NOMO-1 treated with dmso at 0.1 percent for 144 hours (cell line): ENCODE data around the gene PIK3CD.

Experiments
- DNase-seq: peaks from one replicate; lab custom pipeline; 2025; ENCODE audit not compliant: unreplicated experiment; lab: John Stamatoyannopoulos, UW

The PIK3CD gene

DNA sequence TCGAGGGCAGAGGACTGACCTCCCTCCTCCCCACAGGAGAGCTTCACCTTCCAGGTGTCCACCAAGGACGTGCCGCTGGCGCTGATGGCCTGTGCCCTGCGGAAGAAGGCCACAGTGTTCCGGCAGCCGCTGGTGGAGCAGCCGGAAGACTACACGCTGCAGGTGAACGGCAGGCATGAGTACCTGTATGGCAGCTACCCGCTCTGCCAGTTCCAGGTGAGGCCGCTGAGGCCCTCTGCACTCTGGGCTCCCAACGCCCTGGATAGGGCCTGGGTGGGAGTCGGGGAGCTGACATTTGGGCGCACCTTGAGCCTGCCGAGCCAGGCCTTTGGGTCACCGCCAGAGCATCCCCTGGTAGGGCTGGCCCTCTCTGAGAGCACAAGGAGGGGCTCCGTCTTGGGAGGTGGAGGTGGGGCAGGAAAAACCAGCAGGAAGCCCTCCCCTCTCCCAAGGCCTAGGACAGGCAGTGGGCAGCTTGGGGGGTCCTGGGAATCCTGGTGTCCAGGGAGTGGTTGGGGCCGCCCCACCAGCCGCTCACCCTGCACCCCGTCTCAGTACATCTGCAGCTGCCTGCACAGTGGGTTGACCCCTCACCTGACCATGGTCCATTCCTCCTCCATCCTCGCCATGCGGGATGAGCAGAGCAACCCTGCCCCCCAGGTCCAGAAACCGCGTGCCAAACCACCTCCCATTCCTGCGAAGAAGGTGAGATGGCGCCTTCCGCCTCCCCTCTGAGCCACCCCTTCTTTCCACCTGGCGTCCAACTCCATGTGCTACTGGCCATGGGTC is 65.1 kb downstream of the PIK3CD start:
- DNase-seq, result no peak

DNA sequence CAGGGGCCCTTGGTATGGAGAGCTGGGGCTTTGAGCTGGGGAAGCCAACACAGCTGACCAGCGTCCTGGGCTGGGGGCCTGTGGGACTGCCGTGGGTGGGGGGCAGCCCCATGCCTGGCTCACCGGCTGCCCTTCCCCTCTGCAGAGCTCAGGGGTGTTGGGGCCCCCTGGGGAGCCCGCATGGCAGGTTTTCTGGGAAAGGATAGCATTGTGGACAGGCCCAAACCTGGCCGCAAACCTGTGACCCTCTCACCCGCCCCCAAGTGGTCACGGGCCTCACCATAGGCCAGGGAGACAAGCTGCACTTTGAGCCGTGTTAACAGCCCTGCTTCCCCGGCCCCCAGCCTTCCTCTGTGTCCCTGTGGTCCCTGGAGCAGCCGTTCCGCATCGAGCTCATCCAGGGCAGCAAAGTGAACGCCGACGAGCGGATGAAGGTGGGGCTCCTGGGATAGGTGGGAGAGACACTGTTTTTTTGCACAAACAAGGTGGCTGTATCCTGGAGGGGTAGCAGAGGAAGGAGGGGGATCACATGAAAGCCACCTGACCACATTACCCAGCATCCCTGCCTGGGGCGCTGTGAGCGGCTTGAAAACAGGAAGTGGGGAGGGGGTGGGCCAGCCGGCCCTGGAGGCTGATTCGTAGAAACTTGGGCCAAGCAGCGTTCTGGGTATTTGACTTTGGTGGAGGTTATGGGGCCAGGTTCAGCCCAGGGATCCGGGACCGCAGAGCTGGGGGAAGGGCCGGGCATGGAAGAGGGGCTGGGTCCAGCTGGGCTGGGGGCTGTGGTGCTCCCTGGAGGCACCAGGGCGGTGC is 65.9 kb downstream of the PIK3CD start:
- peak; percentile 31 for DNase-seq

DNA sequence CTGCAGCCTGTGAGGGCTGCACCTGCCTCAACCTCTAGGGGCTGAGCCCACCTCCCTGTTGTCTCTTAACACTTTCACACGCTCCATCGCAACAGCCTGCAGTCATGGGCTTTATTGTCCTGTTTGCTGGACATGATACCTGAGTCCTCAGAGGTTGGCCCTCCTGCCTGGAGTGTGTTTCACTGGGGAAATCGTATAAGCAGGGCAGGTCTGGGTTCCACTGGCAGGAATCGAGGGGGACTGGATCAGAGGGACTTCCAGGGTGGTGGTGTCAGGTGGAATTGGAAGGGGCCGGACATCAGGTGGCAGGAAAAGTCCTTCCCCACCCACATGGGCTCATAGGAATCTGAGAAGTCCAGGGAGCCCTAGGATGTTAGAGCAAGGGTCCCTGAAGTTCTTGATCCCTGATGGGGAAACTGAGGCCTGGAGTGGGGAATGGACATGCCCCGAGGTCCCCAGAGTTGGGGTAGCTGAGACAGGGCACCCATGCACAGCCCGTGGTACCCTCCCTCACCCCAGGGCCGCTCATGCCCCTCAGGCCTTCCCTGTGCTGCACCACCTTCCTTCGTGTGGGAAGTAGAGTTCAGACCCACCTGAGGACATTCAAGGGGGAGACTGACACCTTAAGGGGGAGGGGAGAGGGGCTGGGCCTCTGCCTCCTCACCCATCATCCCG is 66.6 kb downstream of the PIK3CD start:
- no peak for DNase-seq

DNA sequence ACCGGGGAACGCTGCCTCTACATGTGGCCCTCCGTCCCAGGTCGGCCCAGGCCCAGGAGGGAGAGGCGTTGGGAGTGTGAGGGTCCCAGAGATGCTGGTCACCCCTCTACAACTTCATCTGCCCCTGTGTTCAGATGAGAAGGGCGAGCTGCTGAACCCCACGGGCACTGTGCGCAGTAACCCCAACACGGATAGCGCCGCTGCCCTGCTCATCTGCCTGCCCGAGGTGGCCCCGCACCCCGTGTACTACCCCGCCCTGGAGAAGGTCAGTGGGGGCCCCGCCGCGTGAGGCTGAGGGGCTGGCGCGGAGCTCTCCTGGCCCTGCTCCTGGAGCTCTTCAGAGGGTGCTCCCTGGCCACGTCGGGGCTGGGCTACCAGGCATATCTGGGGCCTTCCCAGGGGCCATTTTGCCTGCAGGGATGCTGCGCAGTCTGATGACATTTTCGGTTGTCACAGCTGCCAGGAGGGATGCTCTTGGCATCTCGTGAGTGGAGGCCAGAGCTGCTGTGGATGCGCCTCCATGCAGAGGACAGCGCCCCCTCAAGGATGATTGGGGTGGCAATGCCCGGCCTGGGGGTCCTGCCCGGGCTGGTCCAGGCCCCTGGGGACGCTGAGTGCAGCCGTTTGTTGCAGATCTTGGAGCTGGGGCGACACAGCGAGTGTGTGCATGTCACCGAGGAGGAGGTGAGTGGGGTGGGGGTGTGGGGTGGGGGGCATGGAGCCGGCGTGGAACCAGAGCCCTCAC is 68.6 kb downstream of the PIK3CD start:
- DNase-seq, result no peak

DNA sequence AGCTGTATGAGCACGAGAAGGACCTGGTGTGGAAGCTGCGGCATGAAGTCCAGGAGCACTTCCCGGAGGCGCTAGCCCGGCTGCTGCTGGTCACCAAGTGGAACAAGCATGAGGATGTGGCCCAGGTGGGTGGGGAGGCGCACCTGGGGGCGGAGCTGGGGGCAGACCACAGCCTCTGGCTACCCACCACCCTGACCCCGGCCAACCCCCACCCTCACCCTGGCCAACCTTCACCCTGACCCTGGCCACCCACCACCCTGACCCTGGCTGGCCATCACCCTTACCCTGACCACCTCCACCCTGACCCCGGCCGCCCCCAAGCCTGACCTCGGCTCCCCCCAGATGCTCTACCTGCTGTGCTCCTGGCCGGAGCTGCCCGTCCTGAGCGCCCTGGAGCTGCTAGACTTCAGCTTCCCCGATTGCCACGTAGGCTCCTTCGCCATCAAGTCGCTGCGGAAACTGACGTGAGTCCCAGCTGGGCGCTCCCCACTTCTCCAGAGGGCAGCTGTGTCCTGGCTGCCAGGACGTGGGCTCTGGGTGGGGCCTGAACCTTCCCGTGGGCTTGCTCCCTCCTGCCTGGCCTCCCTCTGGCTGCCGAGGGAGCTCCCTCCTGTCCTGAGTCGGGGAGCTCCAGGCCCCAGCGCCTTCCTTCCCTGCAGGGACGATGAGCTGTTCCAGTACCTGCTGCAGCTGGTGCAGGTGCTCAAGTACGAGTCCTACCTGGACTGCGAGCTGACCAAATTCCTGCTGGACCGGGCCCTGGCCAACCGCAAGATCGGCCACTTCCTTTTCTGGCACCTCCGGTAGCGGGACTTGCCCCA is 69.5 kb downstream of the PIK3CD start:
- DNase-seq, result no peak

DNA sequence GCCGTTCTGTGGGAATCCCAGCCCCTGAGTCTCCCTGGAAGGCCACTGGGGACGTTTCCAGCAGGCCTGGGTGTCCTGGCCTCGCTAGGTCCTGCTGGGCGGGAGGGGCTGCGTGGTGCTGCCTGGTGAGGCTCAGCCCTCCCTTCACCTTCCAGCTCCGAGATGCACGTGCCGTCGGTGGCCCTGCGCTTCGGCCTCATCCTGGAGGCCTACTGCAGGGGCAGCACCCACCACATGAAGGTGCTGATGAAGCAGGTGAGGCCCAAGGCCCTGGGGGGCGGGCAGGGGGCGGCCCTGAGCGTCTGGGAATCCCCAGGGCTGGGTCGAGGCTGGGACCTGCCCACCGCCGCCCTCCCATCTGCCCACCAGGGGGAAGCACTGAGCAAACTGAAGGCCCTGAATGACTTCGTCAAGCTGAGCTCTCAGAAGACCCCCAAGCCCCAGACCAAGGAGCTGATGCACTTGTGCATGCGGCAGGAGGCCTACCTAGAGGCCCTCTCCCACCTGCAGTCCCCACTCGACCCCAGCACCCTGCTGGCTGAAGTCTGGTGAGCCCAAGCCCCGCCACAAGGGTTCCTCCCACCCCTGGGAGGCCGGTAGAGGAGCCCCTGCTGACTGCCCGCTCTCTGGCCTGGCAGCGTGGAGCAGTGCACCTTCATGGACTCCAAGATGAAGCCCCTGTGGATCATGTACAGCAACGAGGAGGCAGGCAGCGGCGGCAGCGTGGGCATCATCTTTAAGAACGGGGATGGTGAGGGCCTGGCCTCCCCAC is 70.3 kb downstream of the PIK3CD start:
- DNase-seq, result no peak

GRCh38 chr1:9722378-9722749 is 70.8 kb downstream of the PIK3CD start:
- DNase-seq, result no peak

DNA sequence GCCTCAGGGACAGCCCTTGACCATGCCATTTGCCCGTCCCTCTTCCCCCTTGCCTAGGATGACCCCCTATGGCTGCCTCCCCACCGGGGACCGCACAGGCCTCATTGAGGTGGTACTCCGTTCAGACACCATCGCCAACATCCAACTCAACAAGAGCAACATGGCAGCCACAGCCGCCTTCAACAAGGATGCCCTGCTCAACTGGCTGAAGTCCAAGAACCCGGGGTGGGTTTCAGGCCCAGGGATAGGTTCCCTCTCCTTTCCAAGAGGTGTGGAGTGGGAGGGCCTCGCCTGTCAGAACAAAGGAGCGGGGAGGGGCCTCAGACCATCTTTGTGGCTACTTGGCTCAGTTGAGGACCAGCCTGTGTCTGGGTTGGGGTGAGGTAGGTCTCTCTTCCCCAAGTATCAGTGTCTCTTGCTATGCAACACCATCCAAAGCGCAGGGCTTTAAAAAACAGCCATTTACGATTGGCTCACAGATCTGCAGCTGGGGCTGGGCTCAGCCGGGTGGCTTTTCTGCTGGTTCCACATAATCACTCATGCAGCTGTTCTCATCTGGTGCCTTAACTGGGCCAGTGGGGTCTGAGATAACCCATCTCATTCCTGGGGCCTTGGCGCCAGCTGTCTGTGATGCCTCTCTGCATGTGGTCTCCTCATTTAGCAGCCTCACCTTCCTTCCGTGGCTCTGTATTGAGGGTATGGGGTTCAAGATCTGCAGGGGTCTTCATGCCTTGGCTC is 71.7 kb downstream of the PIK3CD start:
- DNase-seq, result no peak

DNA sequence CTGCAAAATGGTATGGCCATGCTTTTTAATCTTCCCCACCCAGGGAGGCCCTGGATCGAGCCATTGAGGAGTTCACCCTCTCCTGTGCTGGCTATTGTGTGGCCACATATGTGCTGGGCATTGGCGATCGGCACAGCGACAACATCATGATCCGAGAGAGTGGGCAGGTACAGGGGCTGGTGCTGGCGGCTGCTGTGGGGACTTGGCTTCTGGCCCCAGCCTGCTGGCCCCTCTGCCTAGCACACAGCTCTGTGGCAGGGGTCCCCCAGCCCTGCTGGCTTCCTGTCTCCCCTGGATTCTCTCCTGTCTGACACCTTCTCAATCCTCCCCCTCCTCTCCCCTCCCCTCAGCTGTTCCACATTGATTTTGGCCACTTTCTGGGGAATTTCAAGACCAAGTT is 72.4 kb downstream of the PIK3CD start:
- DNase-seq, result no peak

DNA sequence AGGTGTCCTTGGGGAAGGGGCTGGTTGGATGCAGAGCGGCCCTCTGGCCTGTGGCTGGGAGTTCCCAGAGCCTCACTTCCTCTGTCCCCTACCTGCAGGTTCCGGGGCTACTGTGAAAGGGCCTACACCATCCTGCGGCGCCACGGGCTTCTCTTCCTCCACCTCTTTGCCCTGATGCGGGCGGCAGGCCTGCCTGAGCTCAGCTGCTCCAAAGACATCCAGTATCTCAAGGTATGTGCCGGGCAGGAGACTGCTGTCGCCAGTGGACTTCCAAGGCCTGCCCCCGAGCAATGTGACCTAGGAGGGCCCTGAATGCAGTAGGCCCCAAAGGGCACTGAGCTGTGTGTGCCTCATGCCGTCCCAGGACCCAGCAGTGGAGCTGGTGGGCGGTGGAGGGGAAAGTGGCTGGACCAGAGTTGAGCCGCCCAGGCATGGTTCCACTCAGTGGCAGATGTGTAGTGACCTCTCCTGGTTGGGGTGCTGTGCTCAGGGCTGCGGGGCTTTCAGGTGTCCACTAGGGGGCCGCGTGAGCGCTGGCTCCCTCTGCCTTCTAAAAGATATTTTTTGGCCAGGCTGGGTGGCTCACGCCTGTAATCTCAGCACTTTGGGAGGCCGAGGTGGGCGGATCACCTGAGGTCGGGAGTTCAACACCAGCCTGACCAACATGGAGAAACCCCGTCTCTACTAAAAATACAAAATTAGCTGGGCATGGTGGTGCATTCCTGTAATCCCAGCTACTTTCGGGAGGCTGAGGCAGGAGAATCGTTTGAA is 73.4 kb downstream of the PIK3CD start:
- peak; percentile 48 for DNase-seq

DNA sequence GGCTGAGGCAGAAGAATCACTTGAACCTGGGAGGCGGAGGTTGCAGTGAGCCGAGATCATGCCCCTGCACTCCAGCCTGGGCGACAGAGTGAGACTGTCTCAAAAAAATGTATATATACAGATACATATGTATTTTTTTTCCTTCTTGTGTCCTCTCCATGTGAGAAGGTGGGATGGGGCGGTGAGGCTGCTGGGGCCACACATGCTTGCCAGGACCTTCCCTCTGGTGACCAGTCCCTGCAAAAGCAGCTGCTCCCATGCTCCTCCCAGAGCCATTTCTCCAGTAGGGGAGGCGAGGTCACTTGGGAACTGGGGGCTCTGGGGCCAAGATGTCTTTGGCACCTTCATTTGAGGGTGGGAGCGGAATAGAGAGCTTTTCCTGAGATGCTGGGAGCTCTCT is 74.9 kb downstream of the PIK3CD start:
- no peak for DNase-seq

DNA sequence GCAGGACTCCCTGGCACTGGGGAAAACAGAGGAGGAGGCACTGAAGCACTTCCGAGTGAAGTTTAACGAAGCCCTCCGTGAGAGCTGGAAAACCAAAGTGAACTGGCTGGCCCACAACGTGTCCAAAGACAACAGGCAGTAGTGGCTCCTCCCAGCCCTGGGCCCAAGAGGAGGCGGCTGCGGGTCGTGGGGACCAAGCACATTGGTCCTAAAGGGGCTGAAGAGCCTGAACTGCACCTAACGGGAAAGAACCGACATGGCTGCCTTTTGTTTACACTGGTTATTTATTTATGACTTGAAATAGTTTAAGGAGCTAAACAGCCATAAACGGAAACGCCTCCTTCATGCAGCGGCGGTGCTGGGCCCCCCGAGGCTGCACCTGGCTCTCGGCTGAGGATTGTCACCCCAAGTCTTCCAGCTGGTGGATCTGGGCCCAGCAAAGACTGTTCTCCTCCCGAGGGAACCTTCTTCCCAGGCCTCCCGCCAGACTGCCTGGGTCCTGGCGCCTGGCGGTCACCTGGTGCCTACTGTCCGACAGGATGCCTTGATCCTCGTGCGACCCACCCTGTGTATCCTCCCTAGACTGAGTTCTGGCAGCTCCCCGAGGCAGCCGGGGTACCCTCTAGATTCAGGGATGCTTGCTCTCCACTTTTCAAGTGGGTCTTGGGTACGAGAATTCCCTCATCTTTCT is 75.5 kb downstream of the PIK3CD start:
- DNase-seq, result no peak

- no peak for DNase-seq
These were observed 77.1 kb downstream of the PIK3CD start for GRCh38 chr1:9728451-9729295.

GRCh38 chr1:9729523-9729922 is 78.0 kb downstream of the PIK3CD start:
- no peak for DNase-seq

DNA sequence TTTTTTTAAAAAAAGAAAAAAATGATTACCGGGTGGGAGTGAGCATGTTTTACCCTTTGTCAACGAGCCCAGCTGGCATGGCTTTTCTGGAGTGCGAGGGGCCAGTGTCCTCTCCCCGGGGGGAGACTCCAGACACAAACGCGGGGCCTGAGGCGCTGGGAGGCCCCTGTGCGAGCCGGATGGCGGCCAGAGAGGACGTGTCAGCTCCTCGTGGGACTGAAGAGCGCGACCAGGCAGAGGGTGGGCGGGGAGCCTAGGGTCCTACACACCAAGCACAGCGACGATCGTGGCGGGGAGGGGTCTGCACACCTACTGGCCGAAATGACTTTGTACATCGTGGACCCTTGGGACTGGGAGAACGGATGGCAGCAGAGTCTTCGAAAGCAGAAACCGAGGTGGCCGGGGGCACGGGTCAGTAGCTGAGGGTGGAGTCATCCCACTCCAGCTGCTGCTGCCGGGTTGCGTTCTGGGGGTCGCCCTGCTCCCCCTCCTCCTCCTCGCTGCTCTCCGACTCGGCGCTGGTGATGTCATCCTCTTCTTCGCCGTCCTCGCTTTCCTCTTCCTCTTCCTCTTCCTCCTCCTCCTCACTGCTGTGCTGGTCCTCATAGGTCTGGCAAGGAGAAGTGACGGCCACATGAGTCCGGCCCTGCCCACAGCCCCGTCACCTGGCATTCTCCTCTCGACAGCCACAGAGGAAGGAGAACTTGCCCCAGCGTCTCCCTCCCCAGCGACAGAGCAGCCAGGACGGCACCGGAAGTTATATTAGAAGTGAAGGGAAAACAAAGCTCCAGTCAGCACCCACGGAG is 78.8 kb downstream of the PIK3CD start:
- peak; percentile 76 for DNase-seq

DNA sequence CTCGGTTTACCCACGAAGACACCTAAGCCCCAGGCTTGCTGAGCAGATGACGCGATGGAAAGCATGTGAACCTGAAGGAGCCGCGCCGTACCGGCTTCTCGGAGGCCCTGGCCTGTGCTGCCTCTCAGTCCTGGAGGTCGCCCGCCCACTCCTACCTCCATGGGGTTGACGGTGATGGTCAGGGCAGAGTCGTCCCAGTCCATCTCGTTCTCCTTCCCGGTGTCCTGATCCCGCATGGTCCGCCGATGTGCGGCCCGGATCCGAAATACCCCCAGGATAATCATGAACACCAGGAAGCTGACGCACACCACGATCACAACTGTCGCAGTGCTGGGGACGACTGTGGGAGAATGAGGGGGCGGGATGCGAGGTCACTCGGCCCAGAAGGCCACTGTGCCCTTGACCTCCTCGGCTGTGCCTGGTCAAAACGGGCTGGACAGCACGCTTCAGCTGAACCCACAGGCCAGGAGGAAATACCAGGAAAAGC is 79.6 kb downstream of the PIK3CD start:
- no peak for DNase-seq
